ENCODE measurements around the gene KRTAP12-4. TPM values are rescaled to one million over a fixed set of nuclear protein-coding genes. Genes with fewer than 3 reads are reported as not detected.

The KRTAP12-4 gene, protein sequence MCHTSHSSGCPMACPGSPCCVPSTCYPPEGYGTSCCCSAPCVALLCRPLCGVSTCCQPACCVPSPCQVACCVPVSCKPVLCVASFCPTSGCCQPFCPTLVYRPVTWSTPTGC
- not detected for total RNA-seq
- not detected for polyA plus RNA-seq

DNA sequence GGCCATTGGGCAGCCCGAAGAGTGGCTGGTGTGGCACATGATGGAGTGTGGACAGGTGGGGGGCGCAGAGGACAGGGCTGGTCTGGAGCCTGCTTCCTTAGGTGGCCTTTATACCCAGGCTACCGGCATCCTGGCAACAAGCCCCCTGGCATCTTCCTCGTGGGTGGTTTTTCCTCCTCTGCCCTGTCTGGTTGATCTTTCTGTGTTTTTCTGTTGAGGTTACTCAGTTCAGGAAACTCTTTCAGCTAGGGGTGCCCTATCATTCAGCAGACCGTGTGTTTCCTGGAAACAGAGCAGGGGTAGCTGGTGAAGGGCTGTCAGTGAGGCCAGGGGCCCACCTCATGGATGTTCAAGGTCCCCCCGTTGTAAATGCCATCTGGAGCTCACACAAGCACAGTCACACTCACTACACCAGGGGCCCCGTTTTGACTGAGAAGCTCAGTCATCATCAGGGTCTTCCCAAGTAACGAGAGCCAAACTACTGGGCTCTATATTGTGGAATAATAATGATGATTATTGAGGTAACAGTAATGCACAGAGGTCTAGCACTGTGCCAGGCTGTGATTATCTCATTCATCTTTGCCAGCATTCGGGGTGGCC, at the start of gene KRTAP12-4:
Gene KRTAP12-4 (minus strand): TSS at position 84 of the 600 bp plus-strand sequence. CDS start 45 bp downstream, at position 39.
- Mint-ChIP-seq H3K4me1 (peaks cover 11 to 47% (median 23%) of the 10 kb centered on the region in 4 donors), H3K36me3 (peaks cover 8% of the 10 kb centered on the region), H3K27me3 (peaks cover 12% of the 10 kb centered on the region), H3K4me3 (peak within 1 kb of the TSS in 2 of 4 donors; percentile 15 to 38), H3K9me3 (peaks cover 0 to 26% (median 5%) of the 10 kb centered on the region in 7 donors), H3K27ac (peak within 1 kb of the TSS; percentile 71 to 80 (median 72))
- Histone ChIP-seq H3K27ac (ENCODE audit: insufficient read depth, low read length, poor library complexity, severe bottlenecking) (no peak within 1 kb of the TSS), H3K36me3 (ENCODE audit: control insufficient read depth, insufficient read depth, low read length) (no peaks in the 10 kb centered on the region), H3K27me3 (ENCODE audit: control insufficient read depth, insufficient read depth, low read length) (no peaks in the 10 kb centered on the region), H3K9me3 (ENCODE audit: control insufficient read depth in 2 of 2, low read length in 2 of 2) (peaks cover 5 to 19% of the 10 kb centered on the region in 2 experiments), H3K4me1 (ENCODE audit: control insufficient read depth, insufficient read depth, low read length, poor library complexity, severe bottlenecking) (peaks cover 24% of the 10 kb centered on the region), H3K4me3 (ENCODE audit: low read depth, low read length) (no peak within 1 kb of the TSS)
- ATAC-seq (ENCODE audit: low read depth in 2 of 2) = no peak
- DNase-seq = peak in 1 of 3 donors; percentile 17

DNA sequence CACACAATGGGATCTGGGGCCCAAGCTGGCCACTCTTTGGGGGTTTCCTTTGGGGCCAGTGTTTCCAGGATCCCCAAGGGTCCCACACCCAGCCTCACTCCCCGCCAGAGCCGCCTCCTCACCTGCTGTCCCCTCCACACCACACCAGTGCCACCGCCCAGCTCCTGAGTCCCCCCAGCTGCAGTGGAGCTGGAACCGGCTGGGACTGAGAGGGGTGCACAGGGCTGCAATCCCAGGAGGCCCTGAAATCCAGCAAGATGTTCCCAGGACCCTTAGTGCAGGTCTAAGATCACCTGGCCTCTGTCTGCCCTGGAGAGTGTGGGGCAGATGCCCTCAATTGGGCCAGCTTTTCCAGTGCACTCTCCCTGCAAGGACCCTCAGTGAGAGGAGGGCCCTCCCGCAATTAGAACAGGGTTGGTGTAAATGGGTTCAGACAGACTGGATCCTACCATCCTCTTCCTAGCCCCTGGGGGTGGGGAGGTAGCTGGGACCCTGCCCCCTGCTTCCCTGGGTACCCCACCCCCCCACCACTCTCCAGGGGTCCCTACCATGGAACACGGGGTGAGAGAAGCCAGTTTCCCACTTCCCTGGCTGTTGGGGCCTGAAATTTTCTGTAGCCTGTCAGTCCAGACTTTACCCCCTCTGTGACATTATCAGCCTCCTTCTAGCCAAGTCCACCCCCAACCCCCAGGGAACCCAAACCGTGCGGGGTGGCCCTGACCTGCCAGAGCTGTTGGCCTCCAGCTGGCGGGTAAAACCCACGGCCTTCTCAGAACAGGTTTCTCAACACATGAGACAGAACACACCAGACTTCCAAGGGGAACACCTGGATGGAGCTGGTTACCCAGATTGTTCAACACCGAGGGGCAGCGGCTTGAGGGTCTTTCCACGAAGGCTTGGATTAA, 49.5 kb upstream of the KRTAP12-4 start:
- H3K27ac Mint-ChIP-seq = no peak overlapping the region
- ATAC-seq (ENCODE audit: low read depth in 2 of 2) (no peak), DNase-seq (no peak)

DNA sequence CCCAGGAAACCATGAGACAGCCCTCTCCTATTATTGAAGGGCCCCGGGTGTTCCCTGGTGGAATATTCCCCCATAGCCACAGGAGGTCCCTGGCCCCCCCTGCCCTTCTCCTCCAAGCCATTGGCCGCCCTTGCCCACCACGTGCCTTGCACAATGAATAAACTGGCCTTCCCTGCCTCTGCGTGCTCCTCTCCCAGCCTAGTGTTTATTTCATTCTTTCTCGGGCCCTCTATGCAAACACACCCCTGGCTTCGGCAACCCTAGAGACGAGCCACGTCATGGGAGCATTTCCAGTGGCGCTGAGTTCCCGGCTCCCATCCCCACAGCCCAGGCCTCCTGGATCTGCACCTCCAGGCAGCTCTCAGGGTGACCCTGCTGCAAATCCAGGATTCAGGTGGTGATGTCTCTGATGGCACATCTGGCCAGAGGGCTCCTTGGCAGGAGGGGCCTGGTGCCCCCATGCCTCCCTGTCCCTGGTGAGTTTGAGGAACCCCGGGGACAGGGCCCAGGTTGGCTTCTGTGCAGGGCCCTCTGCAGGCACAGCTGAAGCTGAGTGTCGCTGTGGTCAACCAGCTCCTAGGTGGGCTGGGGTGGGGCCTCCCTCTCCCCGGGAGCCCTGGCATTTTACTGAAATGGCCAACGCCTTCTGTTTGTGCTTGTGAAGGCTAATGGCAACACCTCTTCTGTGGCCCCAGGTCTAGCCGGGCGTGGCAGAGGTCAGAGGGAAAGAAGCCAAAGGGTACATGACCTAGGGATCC, 48.7 kb upstream of the KRTAP12-4 start:
- peaks cover 4% of the 10 kb centered on the region for H3K36me3 Mint-ChIP-seq
- ATAC-seq (ENCODE audit: low read depth in 2 of 2) = no peak
- Histone ChIP-seq H3K9me3 (ENCODE audit: control insufficient read depth in 2 of 2, low read length in 2 of 2) (peaks cover 0 to 11% of the 10 kb centered on the region in 2 experiments), H3K27me3 (ENCODE audit: control insufficient read depth, insufficient read depth, low read length) (peaks cover 3% of the 10 kb centered on the region), H3K27ac (ENCODE audit: insufficient read depth, low read length, poor library complexity, severe bottlenecking) (no peak overlapping the region), H3K4me3 (ENCODE audit: low read depth, low read length) (no peak overlapping the region), H3K4me1 (ENCODE audit: control insufficient read depth, insufficient read depth, low read length, poor library complexity, severe bottlenecking) (no peaks in the 10 kb centered on the region), H3K36me3 (ENCODE audit: control insufficient read depth, insufficient read depth, low read length) (no peaks in the 10 kb centered on the region)
- peaks cover 0 to 3% (median 1%) of the 10 kb centered on the region in 4 donors for H3K4me1 Mint-ChIP-seq
- H3K4me3 Mint-ChIP-seq = no peak overlapping the region
- no peak overlapping the region for H3K27ac Mint-ChIP-seq
- H3K27me3 Mint-ChIP-seq = peaks cover 61% of the 10 kb centered on the region
- H3K9me3 Mint-ChIP-seq = peaks cover 0 to 8% (median 2%) of the 10 kb centered on the region in 7 donors
- no peak for DNase-seq

More for the DNA sequence above, 49.5 kb upstream of the KRTAP12-4 start:
- H3K9me3 ChIP-seq (ENCODE audit: control insufficient read depth in 2 of 2, low read length in 2 of 2) = peaks cover 0 to 11% of the 10 kb centered on the region in 2 experiments
- Mint-ChIP-seq H3K36me3 (peaks cover 4% of the 10 kb centered on the region), H3K4me1 (peaks cover 0 to 2% (median 1%) of the 10 kb centered on the region in 4 donors), H3K9me3 (peaks cover 0 to 8% (median 1%) of the 10 kb centered on the region in 7 donors), H3K27me3 (peaks cover 64% of the 10 kb centered on the region), H3K4me3 (no peak overlapping the region)
- peaks cover 3% of the 10 kb centered on the region for H3K27me3 ChIP-seq (ENCODE audit: control insufficient read depth, insufficient read depth, low read length)
- no peak overlapping the region for H3K27ac ChIP-seq (ENCODE audit: insufficient read depth, low read length, poor library complexity, severe bottlenecking)
- no peaks in the 10 kb centered on the region for H3K4me1 ChIP-seq (ENCODE audit: control insufficient read depth, insufficient read depth, low read length, poor library complexity, severe bottlenecking)
- H3K36me3 ChIP-seq (ENCODE audit: control insufficient read depth, insufficient read depth, low read length) = no peaks in the 10 kb centered on the region
- H3K4me3 ChIP-seq (ENCODE audit: low read depth, low read length) = no peak overlapping the region

DNA sequence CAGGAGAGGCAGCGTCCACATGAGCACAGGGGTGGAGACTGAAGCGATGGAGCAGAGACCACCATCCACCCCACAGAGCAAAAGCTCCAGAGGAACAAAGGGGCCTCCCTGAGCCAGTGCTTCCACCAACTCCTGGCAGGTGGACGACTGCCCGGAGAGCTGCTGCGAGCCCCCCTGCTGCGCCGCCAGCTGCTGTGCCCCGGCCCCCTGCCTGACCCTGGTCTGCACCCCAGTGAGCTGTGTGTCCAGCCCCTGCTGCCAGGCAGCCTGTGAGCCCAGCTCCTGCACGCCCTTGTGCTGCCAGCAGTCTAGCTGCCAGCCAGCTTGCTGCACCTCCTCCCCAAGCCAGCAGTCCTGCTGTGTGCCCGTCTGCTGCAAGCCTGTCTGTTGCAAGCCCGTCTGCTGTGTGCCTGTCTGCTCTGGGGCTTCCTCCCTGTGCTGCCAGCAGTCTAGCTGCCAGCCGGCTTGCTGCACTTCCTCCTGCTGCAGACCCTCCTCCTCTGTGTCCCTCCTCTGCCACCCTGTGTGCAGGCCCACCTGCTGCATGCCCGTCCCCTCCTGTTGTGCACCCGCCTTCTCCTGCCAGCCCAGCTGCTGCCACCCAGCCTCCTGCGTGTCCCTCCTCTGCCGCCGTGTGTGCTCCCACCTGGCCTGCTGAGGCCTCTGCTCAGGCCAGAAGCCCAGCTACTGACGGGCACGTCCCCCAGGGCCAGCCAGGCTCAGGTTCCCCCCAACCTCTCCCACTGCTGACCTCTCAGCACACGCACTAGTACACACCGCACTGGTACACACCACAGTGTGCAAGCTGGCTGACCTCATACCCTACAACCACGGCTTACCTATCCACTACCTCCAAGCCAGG, 47.9 kb upstream of the KRTAP12-4 start:
- H3K27ac ChIP-seq (ENCODE audit: insufficient read depth, low read length, poor library complexity, severe bottlenecking) = no peak overlapping the region
- H3K27me3 Mint-ChIP-seq = peaks cover 61% of the 10 kb centered on the region
- no peak overlapping the region for H3K4me3 ChIP-seq (ENCODE audit: low read depth, low read length)
- H3K27me3 ChIP-seq (ENCODE audit: control insufficient read depth, insufficient read depth, low read length) = no peaks in the 10 kb centered on the region
- no peak overlapping the region for H3K4me3 Mint-ChIP-seq
- DNase-seq = no peak
- peaks cover 0 to 8% (median 2%) of the 10 kb centered on the region in 7 donors for H3K9me3 Mint-ChIP-seq
- no peak for ATAC-seq (ENCODE audit: low read depth in 2 of 2)
- H3K4me1 Mint-ChIP-seq = peaks cover 0 to 8% (median 1%) of the 10 kb centered on the region in 4 donors
- no peak overlapping the region for H3K27ac Mint-ChIP-seq
- H3K36me3 Mint-ChIP-seq = peaks cover 4% of the 10 kb centered on the region
- no peaks in the 10 kb centered on the region for H3K36me3 ChIP-seq (ENCODE audit: control insufficient read depth, insufficient read depth, low read length)
- no peaks in the 10 kb centered on the region for H3K4me1 ChIP-seq (ENCODE audit: control insufficient read depth, insufficient read depth, low read length, poor library complexity, severe bottlenecking)
- H3K9me3 ChIP-seq (ENCODE audit: control insufficient read depth in 2 of 2, low read length in 2 of 2) = peaks cover 0 to 11% of the 10 kb centered on the region in 2 experiments

DNA sequence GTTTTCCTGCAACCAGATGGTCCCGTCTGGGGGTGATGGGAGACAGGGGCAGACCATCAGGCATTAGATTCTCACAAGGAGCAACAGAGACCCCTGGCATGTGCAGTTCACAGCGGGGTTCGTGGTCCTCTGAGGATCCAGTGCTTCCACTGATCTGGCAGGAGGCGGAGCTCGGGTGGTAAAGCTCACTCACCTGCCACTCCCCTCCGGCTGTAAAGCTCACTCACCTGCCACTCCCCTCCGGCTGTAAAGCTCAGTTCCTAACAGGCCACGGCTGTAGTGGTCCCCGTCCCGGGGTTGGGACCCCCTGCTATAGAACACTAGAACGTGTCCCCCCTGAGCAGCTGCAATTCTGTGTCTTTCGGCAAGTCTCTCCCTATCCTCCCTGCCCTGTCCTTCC, 47.1 kb upstream of the KRTAP12-4 start:
- Histone ChIP-seq H3K27me3 (ENCODE audit: control insufficient read depth, insufficient read depth, low read length) (no peaks in the 10 kb centered on the region), H3K36me3 (ENCODE audit: control insufficient read depth, insufficient read depth, low read length) (no peaks in the 10 kb centered on the region), H3K27ac (ENCODE audit: insufficient read depth, low read length, poor library complexity, severe bottlenecking) (no peak overlapping the region), H3K4me3 (ENCODE audit: low read depth, low read length) (no peak overlapping the region), H3K4me1 (ENCODE audit: control insufficient read depth, insufficient read depth, low read length, poor library complexity, severe bottlenecking) (no peaks in the 10 kb centered on the region), H3K9me3 (ENCODE audit: control insufficient read depth in 2 of 2, low read length in 2 of 2) (peaks cover 0 to 7% of the 10 kb centered on the region in 2 experiments)
- peaks cover 0 to 8% (median 1%) of the 10 kb centered on the region in 4 donors for H3K4me1 Mint-ChIP-seq
- H3K9me3 Mint-ChIP-seq = peaks cover 0 to 8% (median 2%) of the 10 kb centered on the region in 7 donors
- DNase-seq (no peak), ATAC-seq (ENCODE audit: low read depth in 2 of 2) (no peak)
- H3K27ac Mint-ChIP-seq = no peak overlapping the region
- peaks cover 61% of the 10 kb centered on the region for H3K27me3 Mint-ChIP-seq
- no peak overlapping the region for H3K4me3 Mint-ChIP-seq
- H3K36me3 Mint-ChIP-seq = peaks cover 4% of the 10 kb centered on the region

DNA sequence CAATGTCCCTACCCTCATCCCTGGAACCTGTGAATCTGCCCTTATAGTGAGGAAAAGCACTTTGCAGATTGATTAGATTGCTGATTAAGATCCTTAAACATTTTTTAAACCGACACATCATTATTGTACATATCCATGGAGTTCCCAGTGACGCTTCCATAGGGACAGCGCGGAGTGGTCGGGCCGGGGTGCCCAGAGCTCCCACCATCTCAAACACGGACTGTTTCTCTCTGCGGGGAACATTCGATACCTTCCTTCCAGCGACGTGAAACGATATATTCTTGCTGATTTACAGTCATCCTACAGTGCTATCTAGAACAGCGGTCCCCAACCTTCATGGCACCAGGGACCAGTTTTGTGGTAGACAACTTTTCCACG, 46.6 kb upstream of the KRTAP12-4 start:
- no peaks in the 10 kb centered on the region for H3K4me1 ChIP-seq (ENCODE audit: control insufficient read depth, insufficient read depth, low read length, poor library complexity, severe bottlenecking)
- no peaks in the 10 kb centered on the region for H3K36me3 ChIP-seq (ENCODE audit: control insufficient read depth, insufficient read depth, low read length)
- Mint-ChIP-seq H3K9me3 (peaks cover 0 to 6% (median 2%) of the 10 kb centered on the region in 7 donors), H3K4me1 (peaks cover 0 to 8% (median 1%) of the 10 kb centered on the region in 4 donors), H3K27ac (peak overlapping the region in 1 of 3 donors; percentile 61), H3K27me3 (peaks cover 60% of the 10 kb centered on the region), H3K36me3 (peaks cover 4% of the 10 kb centered on the region), H3K4me3 (no peak overlapping the region)
- H3K27ac ChIP-seq (ENCODE audit: insufficient read depth, low read length, poor library complexity, severe bottlenecking) = no peak overlapping the region
- DNase-seq = no peak
- peaks cover 0 to 2% of the 10 kb centered on the region in 2 experiments for H3K9me3 ChIP-seq (ENCODE audit: control insufficient read depth in 2 of 2, low read length in 2 of 2)
- ATAC-seq (ENCODE audit: low read depth in 2 of 2) = no peak
- H3K4me3 ChIP-seq (ENCODE audit: low read depth, low read length) = no peak overlapping the region
- H3K27me3 ChIP-seq (ENCODE audit: control insufficient read depth, insufficient read depth, low read length) = no peaks in the 10 kb centered on the region

Measured in CD4-positive, CD25-positive, alpha-beta regulatory T cell (primary cell).